A673 (cell line): ENCODE data around the gene MLC1. TPM values are rescaled to one million over a fixed set of nuclear protein-coding genes. Genes with fewer than 3 reads are reported as not detected.

Source experiments
- BruUV-seq: library from RNA; stranded (reverse); fragments of 400-500 nt; replicated peaks from 2 replicates; lab custom pipeline; 2021; lab: Mats Ljungman, UMichigan
- CTCF ChIA-PET: fragments of 300-600 bp; sonication (Branson Sonifier 250); formaldehyde crosslinking; loops from one replicate; lab custom pipeline; 2022; ENCODE audit warnings: antibody characterized with exemption; lab: Charles Lee
- POLR2A ChIA-PET: fragments of 300-600 bp; sonication (Branson Sonifier 250); formaldehyde crosslinking; loops from one replicate; lab custom pipeline; 2022; ENCODE audit warnings: antibody characterized with exemption; ENCODE audit not compliant: low non-redundant PET; lab: Charles Lee
- DNase-seq: peaks from one replicate; pipeline ENCODE4 v3.0.0-alpha.2; 2015; ENCODE audit warnings: low spot score
- H3K27ac ChIP-seq: fragments of 200-600 bp; sonication (generic); 2 replicates; pipeline ENCODE4 v1.5.1; 2016; ENCODE audit warnings: mixed run types, low read depth, mild to moderate bottlenecking, mixed read lengths, antibody characterized with exemption, low read length; ENCODE audit not compliant: poor library complexity, severe bottlenecking
- H3K27me3 ChIP-seq: fragments of 200-600 bp; sonication (generic); replicated peaks from 2 replicates; pipeline ENCODE4 v1.6.1; 2017; ENCODE audit warnings: mixed run types, low read depth, mild to moderate bottlenecking, mixed read lengths, antibody characterized with exemption, low read length; ENCODE audit not compliant: insufficient read depth, poor library complexity
- H3K36me3 ChIP-seq: fragments of 200-600 bp; sonication (generic); 2 replicates; pipeline ENCODE4 v1.6.1; 2016; ENCODE audit warnings: mixed run types, mild to moderate bottlenecking, mixed read lengths, antibody characterized with exemption, low read length; ENCODE audit not compliant: insufficient read depth, poor library complexity, severe bottlenecking
- H3K4me1 ChIP-seq: fragments of 200-600 bp; sonication (generic); 2 replicates; pipeline ENCODE4 v1.6.1; 2017; ENCODE audit warnings: mixed run types, mild to moderate bottlenecking, mixed read lengths, antibody characterized with exemption, low read length; ENCODE audit not compliant: insufficient read depth, poor library complexity, severe bottlenecking
- H3K4me3 ChIP-seq: fragments of 200-600 bp; sonication (generic); 2 replicates; pipeline ENCODE4 v1.5.1; 2016; ENCODE audit warnings: low read depth, mixed run types, mild to moderate bottlenecking, mixed read lengths, low read length; ENCODE audit not compliant: poor library complexity, severe bottlenecking
- H3K9me3 ChIP-seq: fragments of 200-600 bp; sonication (generic); 2 replicates; pipeline ENCODE4 v1.6.1; 2016; ENCODE audit warnings: mixed run types, low read depth, mild to moderate bottlenecking, mixed read lengths, antibody characterized with exemption, low read length; ENCODE audit not compliant: poor library complexity, severe bottlenecking
- EZH2 ChIP-seq: fragments of 200-600 bp; sonication (generic); IDR thresholded peaks from 2 replicates; pipeline ENCODE4 v1.6.1; 2017; ENCODE audit warnings: borderline replicate concordance, low read depth, mild to moderate bottlenecking, mixed read lengths, antibody characterized with exemption, low read length; ENCODE audit not compliant: poor library complexity, severe bottlenecking
- intact Hi-C: fragments of 100-400 bp; cut with micrococcal nuclease; formaldehyde crosslinking; loops from one replicate; pipeline ENCODE4 v1.10.0; 2022; ENCODE audit not compliant: unreplicated experiment
- total RNA-seq: library from RNA; stranded (reverse); gene quantifications from 2 replicates; pipeline ENCODE4 v1.2.3, GENCODE V29; 2021
- TF ChIP-seq, protein P1 (sequence below): fragments of 300-800, 200-600 bp; sonication (generic); conservative IDR thresholded peaks from 2 replicates; pipeline ENCODE4 v1.5.1; 2017; ENCODE audit warnings: low read depth, mild to moderate bottlenecking, antibody characterized with exemption, low read length, moderate library complexity, mixed read lengths

The MLC1 gene
- total RNA-seq, 1 experiment from 2014 or later: 0.75 TPM

- H3K27ac ChIP-seq: no peak overlapping the region
- H3K36me3 ChIP-seq: no peaks in the 10 kb centered on the region
- no peaks in the 10 kb centered on the region for H3K4me1 ChIP-seq
- no peak overlapping the region for H3K4me3 ChIP-seq
- no peaks in the 10 kb centered on the region for H3K27me3 ChIP-seq
- BruUV-seq: no TSS peak
- intact Hi-C loops: no loop called here
- ChIA-PET CTCF (no interaction called here), POLR2A (no interaction called here)
- TF ChIP-seq, protein P1, sequence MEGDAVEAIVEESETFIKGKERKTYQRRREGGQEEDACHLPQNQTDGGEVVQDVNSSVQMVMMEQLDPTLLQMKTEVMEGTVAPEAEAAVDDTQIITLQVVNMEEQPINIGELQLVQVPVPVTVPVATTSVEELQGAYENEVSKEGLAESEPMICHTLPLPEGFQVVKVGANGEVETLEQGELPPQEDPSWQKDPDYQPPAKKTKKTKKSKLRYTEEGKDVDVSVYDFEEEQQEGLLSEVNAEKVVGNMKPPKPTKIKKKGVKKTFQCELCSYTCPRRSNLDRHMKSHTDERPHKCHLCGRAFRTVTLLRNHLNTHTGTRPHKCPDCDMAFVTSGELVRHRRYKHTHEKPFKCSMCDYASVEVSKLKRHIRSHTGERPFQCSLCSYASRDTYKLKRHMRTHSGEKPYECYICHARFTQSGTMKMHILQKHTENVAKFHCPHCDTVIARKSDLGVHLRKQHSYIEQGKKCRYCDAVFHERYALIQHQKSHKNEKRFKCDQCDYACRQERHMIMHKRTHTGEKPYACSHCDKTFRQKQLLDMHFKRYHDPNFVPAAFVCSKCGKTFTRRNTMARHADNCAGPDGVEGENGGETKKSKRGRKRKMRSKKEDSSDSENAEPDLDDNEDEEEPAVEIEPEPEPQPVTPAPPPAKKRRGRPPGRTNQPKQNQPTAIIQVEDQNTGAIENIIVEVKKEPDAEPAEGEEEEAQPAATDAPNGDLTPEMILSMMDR: no peak
- TF ChIP-seq EZH2: no peak
- no peak for DNase-seq
- no peaks in the 10 kb centered on the region for H3K9me3 ChIP-seq
Measured at GRCh38 chr22:50035976-50036724, 49.1 kb downstream of the MLC1 start.

- TF ChIP-seq, protein P1: no peak
- TF ChIP-seq EZH2: no peak
- intact Hi-C loops: no loop called here
- no TSS peak for BruUV-seq
- Histone ChIP-seq H3K36me3 (no peaks in the 10 kb centered on the region), H3K4me1 (no peaks in the 10 kb centered on the region), H3K27me3 (no peaks in the 10 kb centered on the region), H3K4me3 (no peak overlapping the region), H3K27ac (no peak overlapping the region), H3K9me3 (no peaks in the 10 kb centered on the region)
- ChIA-PET CTCF (no interaction called here), POLR2A (no interaction called here)
- DNase-seq: no peak
Measured at GRCh38 chr22:50035131-50035881, 49.9 kb downstream of the MLC1 start.

DNA sequence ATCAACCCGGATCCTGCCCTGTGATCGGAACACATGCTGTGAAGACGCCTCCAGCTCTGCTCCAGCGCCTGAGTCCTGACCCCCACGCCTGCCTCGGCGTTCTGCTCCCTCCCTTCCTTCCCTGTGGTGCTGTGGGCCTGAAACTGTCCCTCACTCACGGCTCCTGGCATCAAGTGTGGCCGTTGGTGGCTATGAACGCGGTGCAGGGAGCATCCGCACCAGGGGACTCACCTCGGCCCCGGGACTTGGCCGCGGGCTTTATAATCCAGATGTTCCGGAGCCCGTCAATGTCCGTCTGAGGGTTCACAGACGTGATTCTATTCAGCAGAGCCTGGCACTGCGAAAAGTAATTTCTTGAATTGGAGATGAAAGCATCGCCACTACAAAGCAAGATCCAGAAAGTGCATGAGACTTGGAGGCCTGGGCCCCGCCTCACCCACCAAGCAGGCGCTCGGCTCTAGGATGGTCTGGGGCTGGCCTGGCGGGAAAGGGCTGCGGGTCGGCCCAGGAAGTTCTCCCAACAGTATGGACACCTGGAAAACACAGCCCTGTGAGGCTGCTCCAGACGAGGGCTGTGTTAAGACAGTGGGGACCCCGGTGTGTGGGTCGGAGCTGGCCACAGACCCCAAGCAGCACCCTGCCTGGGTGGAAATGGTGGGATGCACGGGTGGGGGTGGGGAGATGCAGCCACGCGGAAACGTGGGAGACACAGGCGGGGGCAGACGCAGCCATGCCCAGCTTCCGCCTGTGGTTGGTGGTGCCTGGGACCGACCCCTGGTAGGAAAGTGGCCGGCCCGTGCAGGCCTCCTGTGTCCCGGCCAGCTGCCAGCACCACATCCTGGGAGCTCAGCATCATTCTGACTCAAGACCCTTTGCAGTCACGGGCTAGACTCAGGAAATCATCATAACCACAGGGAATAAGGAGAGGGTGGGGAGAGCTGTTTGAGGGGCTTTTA is 50.8 kb downstream of the MLC1 start:
- ChIA-PET POLR2A (no interaction called here), CTCF (no interaction called here)
- TF ChIP-seq, protein P1: no peak
- TF ChIP-seq EZH2: no peak
- intact Hi-C loops: loop anchor here (5.0 kb wide), 1 partner anchor 42 kb away; no protein-coding TSS in a partner anchor
- peaks cover 4% of the 10 kb centered on the region for H3K4me1 ChIP-seq
- DNase-seq: no peak
- BruUV-seq: no TSS peak
- no peaks in the 10 kb centered on the region for H3K9me3 ChIP-seq
- H3K27me3 ChIP-seq: no peaks in the 10 kb centered on the region
- H3K4me3 ChIP-seq: no peak overlapping the region
- no peaks in the 10 kb centered on the region for H3K36me3 ChIP-seq
- H3K27ac ChIP-seq: no peak overlapping the region
